ENCODE results near the gene UBAC2. TPM values are rescaled to one million over a fixed set of nuclear protein-coding genes. Genes with fewer than 3 reads are reported as not detected.

Gene UBAC2
- polyA plus RNA-seq, 3 donors = 59.6 to 113 (median 96.7) TPM

DNA sequence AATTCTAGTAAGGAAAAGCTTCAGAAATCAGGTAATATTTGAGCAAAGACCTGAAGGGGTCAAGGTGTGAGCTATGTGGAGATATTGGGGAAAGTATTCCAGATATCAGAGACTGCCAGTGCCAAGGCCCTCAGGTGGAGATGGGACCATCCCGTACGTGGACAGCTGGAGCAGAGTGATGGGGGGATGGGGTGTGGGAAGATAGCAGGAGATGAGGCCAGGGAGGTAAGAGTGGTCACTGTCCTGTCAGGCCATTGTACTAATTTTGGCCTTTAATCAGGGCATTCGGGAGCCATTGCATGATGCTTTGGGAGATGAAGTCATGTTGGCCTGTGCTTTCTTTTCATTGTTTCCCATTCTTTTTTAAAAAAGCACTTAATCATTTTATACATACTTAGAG is 70.6 kb downstream of the UBAC2 start:
- H3K9me3 ChIP-seq (replicated peaks in 1 of 2; ENCODE audit: control insufficient read depth in 1 of 2, insufficient read depth in 1 of 2, low read length in 2 of 2) = peaks cover 4 to 5% of the 10 kb centered on the region in 2 donors
- peaks cover 81% of the 10 kb centered on the region for H3K79me2 ChIP-seq (ENCODE audit: insufficient read depth, low read length)
- H4K20me1 ChIP-seq (ENCODE audit: insufficient read depth, low read length) = no peaks in the 10 kb centered on the region
- H3K4me2 ChIP-seq (replicated peaks; ENCODE audit: extremely low read depth, low read length, poor library complexity, severe bottlenecking) = peak overlapping the region; percentile 45
- peaks cover 26 to 32% of the 10 kb centered on the region in 2 donors for H3K4me1 ChIP-seq (ENCODE audit: control insufficient read depth in 1 of 2, insufficient read depth in 2 of 2, low read length in 2 of 2)
- WGBS (ENCODE audit: insufficient coverage) = 84% methylated on average over 2 of the region's 3 CpGs
- H2AFZ ChIP-seq (ENCODE audit: insufficient read depth, low read depth, low read length, poor library complexity, severe bottlenecking) = no peak overlapping the region
- intact Hi-C loops (cut with micrococcal nuclease) = no loop called here
- H3K4me3 Mint-ChIP-seq = peak overlapping the region in 1 of 2 donors; percentile 48
- H3K36me3 Mint-ChIP-seq = peaks cover 45 to 50% of the 10 kb centered on the region in 2 donors
- H3K4me3 ChIP-seq (replicated peaks in 1 of 3; ENCODE audit: low read depth in 2 of 3, low read length in 3 of 3) = peak overlapping the region in 1 of 3 experiments; percentile 33
- peaks cover 7 to 27% of the 10 kb centered on the region in 2 donors for H3K36me3 ChIP-seq (replicated peaks in 1 of 2; ENCODE audit: control insufficient read depth in 1 of 2, insufficient read depth in 2 of 2, low read length in 2 of 2)
- TF ChIP-seq CTCF (IDR thresholded peaks at IDR 0.05) = no peak
- H3K27ac ChIP-seq (ENCODE audit: low read depth in 1 of 2, low read length in 2 of 2) = peak overlapping the region; percentile 85 to 90
- H3K27ac Mint-ChIP-seq = peak overlapping the region; percentile 96 to 98 (median 97)
- H3K27me3 Mint-ChIP-seq (ENCODE audit: low read depth in 3 of 3) = peaks cover 0 to 4% (median 0%) of the 10 kb centered on the region in 3 donors
- no peaks in the 10 kb centered on the region for H3K27me3 ChIP-seq (ENCODE audit: control insufficient read depth in 2 of 2, insufficient read depth in 2 of 2, low read length in 2 of 2)
- H3K9me3 Mint-ChIP-seq = peaks cover 0 to 12% (median 5%) of the 10 kb centered on the region in 7 donors
- H3K9ac ChIP-seq (ENCODE audit: insufficient read depth, low read length, poor library complexity, severe bottlenecking) = peak overlapping the region; percentile 63
- DNase-seq = no peak
- peaks cover 47% of the 10 kb centered on the region for H3K4me1 Mint-ChIP-seq

- Histone ChIP-seq H4K20me1 (ENCODE audit: insufficient read depth, low read length) (no peaks in the 10 kb centered on the region), H3K9ac (ENCODE audit: insufficient read depth, low read length, poor library complexity, severe bottlenecking) (no peak overlapping the region), H3K4me2 (replicated peaks; ENCODE audit: extremely low read depth, low read length, poor library complexity, severe bottlenecking) (no peak overlapping the region), H3K27ac (ENCODE audit: low read depth in 1 of 2, low read length in 2 of 2) (peak overlapping the region in 1 of 2 donors; percentile 90), H3K4me1 (ENCODE audit: control insufficient read depth in 1 of 2, insufficient read depth in 2 of 2, low read length in 2 of 2) (peaks cover 38 to 43% of the 10 kb centered on the region in 2 donors), H3K9me3 (replicated peaks in 1 of 2; ENCODE audit: control insufficient read depth in 1 of 2, insufficient read depth in 1 of 2, low read length in 2 of 2) (peaks cover 4 to 5% of the 10 kb centered on the region in 2 donors), H3K79me2 (ENCODE audit: insufficient read depth, low read length) (peaks cover 76% of the 10 kb centered on the region), H3K36me3 (replicated peaks in 1 of 2; ENCODE audit: control insufficient read depth in 1 of 2, insufficient read depth in 2 of 2, low read length in 2 of 2) (peaks cover 6 to 19% of the 10 kb centered on the region in 2 donors), H2AFZ (ENCODE audit: insufficient read depth, low read depth, low read length, poor library complexity, severe bottlenecking) (no peak overlapping the region), H3K4me3 (replicated peaks in 1 of 3; ENCODE audit: low read depth in 2 of 3, low read length in 3 of 3) (no peak overlapping the region), H3K27me3 (ENCODE audit: control insufficient read depth in 2 of 2, insufficient read depth in 2 of 2, low read length in 2 of 2) (no peaks in the 10 kb centered on the region)
- H3K4me1 Mint-ChIP-seq = peaks cover 51% of the 10 kb centered on the region
- peaks cover 52 to 54% of the 10 kb centered on the region in 2 donors for H3K36me3 Mint-ChIP-seq
- 100% methylated on average over 1 of the region's 2 CpGs for WGBS (ENCODE audit: insufficient coverage)
- DNase-seq = no peak
- H3K27me3 Mint-ChIP-seq (ENCODE audit: low read depth in 3 of 3) = peaks cover 0 to 4% (median 0%) of the 10 kb centered on the region in 3 donors
- intact Hi-C loops (cut with micrococcal nuclease) = no loop called here
- H3K9me3 Mint-ChIP-seq = peaks cover 0 to 12% (median 6%) of the 10 kb centered on the region in 7 donors
- peak overlapping the region in 5 of 7 donors; percentile 69 to 98 (median 96) for H3K27ac Mint-ChIP-seq
- TF ChIP-seq CTCF (IDR thresholded peaks at IDR 0.05) = no peak
- H3K4me3 Mint-ChIP-seq = no peak overlapping the region
These were observed 71.8 kb downstream of the UBAC2 start for GRCh38 chr13:99272481-99272880.

Data from CD14-positive monocyte (primary cell).